IMR-90 (cell line): ENCODE data around the gene SMIM14. TPM values are rescaled to one million over a fixed set of nuclear protein-coding genes. Genes with fewer than 3 reads are reported as not detected.
"Not testable (repeated sequence)": the region's sequence is repeated elsewhere in the genome, so short reads cannot be mapped to it uniquely, and the experiment has no call there.

ENCODE experiments used
- ATAC-seq: fragments of 200-7000 bp; cut with Tn5 transposase; 2 replicates; pipeline ENCODE4 v1.9.1; 2020; ENCODE audit warnings: low read depth, mild to moderate bottlenecking, moderate library complexity
- BruUV-seq: library from RNA; stranded (reverse); fragments of 400-500 nt; replicated peaks from 2 replicates; lab custom pipeline; 2021; lab: Mats Ljungman, UMichigan
- CTCF ChIA-PET: fragments of 300-600 bp; formaldehyde crosslinking; extraction: SDS; loops from one replicate; lab custom pipeline; 2021; ENCODE audit warnings: antibody characterized with exemption; lab: Yijun Ruan, JAX
- POLR2A ChIA-PET: fragments of 300-600 bp; sonication (Branson Sonifier 250); formaldehyde crosslinking; loops from one replicate; lab custom pipeline; 2022; ENCODE audit warnings: antibody characterized with exemption; ENCODE audit not compliant: unreplicated experiment; lab: Charles Lee
- DNase-seq: peaks from one replicate; pipeline ENCODE4 v3.0.0; 2013
- H2AFZ ChIP-seq: replicated peaks from 2 replicates; pipeline ENCODE3; 2013; ENCODE audit warnings: low read length, mild to moderate bottlenecking; ENCODE audit not compliant: poor library complexity
- H2AK5ac ChIP-seq: 2 replicates; pipeline ENCODE4 v1.6.1; 2013; ENCODE audit warnings: low read depth, low read length, inconsistent platforms
- H2AK9ac ChIP-seq: replicated peaks from 2 replicates; pipeline ENCODE3; 2013; ENCODE audit warnings: mild to moderate bottlenecking, low read depth, low read length, moderate library complexity; ENCODE audit not compliant: poor library complexity
- H2BK120ac ChIP-seq: 2 replicates; pipeline ENCODE4 v1.6.1; 2013; ENCODE audit warnings: low read depth, low read length, inconsistent platforms
- H2BK15ac ChIP-seq: 3 replicates; pipeline ENCODE4 v1.6.1; 2013; ENCODE audit warnings: low read depth, low read length, inconsistent platforms
- H2BK20ac ChIP-seq: 2 replicates; pipeline ENCODE4 v1.6.1; 2013; ENCODE audit warnings: low read depth, mild to moderate bottlenecking, inconsistent platforms, low read length, moderate library complexity
- H2BK5ac ChIP-seq: 2 replicates; pipeline ENCODE4 v1.6.1; 2013; ENCODE audit warnings: mild to moderate bottlenecking, low read depth, low read length, inconsistent platforms; ENCODE audit not compliant: poor library complexity, severe bottlenecking
- H3K14ac ChIP-seq: replicated peaks from 2 replicates; pipeline ENCODE4 v1.6.1; 2013; ENCODE audit warnings: low read depth, low read length, inconsistent platforms
- H3K18ac ChIP-seq: 2 replicates; pipeline ENCODE4 v1.6.1; 2013; ENCODE audit warnings: low read depth, low read length, control low read depth
- H3K23ac ChIP-seq: 2 replicates; pipeline ENCODE4 v1.6.1; 2013; ENCODE audit warnings: low read depth, low read length, inconsistent platforms
- H3K27ac ChIP-seq: 2 replicates; pipeline ENCODE4 v1.5.1; 2013; ENCODE audit warnings: mild to moderate bottlenecking, control low read depth, low read length; ENCODE audit not compliant: insufficient read depth
- H3K27me3 ChIP-seq: 2 replicates; pipeline ENCODE4 v1.6.1; 2013; ENCODE audit warnings: low read length; ENCODE audit not compliant: control insufficient read depth, insufficient read depth
- H3K36me3 ChIP-seq: 2 replicates; pipeline ENCODE4 v1.6.1; 2013; ENCODE audit warnings: low read length, mixed read lengths; ENCODE audit not compliant: control insufficient read depth, insufficient read depth
- H3K4ac ChIP-seq: 2 replicates; pipeline ENCODE4 v1.6.1; 2013; ENCODE audit warnings: low read depth, low read length, inconsistent platforms
- H3K4me1 ChIP-seq: 2 replicates; pipeline ENCODE4 v1.6.1; 2013; ENCODE audit warnings: low read length, mixed read lengths; ENCODE audit not compliant: control insufficient read depth, insufficient read depth
- H3K4me2 ChIP-seq: 2 replicates; pipeline ENCODE4 v1.6.1; 2013; ENCODE audit warnings: low read depth, mild to moderate bottlenecking, control low read depth, low read length, moderate library complexity
- H3K4me3 ChIP-seq: 2 replicates; pipeline ENCODE4 v1.5.1; 2013; ENCODE audit warnings: low read depth, mild to moderate bottlenecking, control low read depth, low read length, moderate library complexity; ENCODE audit not compliant: insufficient read depth
- H3K56ac ChIP-seq: 2 replicates; pipeline ENCODE4 v1.6.1; 2013; ENCODE audit warnings: low read length, inconsistent platforms; ENCODE audit not compliant: insufficient read depth; ENCODE audit errors: extremely low read depth
- H3K79me1 ChIP-seq, 2 experiments: 2 replicates each; pipeline ENCODE4 v1.6.1; 2013; ENCODE audit warnings: low read length in 2 of 2, inconsistent platforms in 1 of 2, low read depth in 1 of 2
- H3K9ac ChIP-seq: 2 replicates; pipeline ENCODE4 v1.6.1; 2013; ENCODE audit warnings: low read depth, low read length, control low read depth
- H3K9me1 ChIP-seq: 2 replicates; pipeline ENCODE4 v1.6.1; 2013; ENCODE audit warnings: low read length, inconsistent platforms; ENCODE audit not compliant: insufficient read depth
- H3K9me3 ChIP-seq: 2 replicates; pipeline ENCODE4 v1.6.1; 2013; ENCODE audit warnings: low read length; ENCODE audit not compliant: control insufficient read depth, insufficient read depth
- H4K20me1 ChIP-seq: 2 replicates; pipeline ENCODE4 v1.6.1; 2013; ENCODE audit warnings: low read length, inconsistent platforms; ENCODE audit not compliant: insufficient read depth
- H4K5ac ChIP-seq: 2 replicates; pipeline ENCODE4 v1.6.1; 2013; ENCODE audit warnings: mild to moderate bottlenecking, low read depth, low read length, control low read depth
- H4K8ac ChIP-seq, 2 experiments: 2 replicates each; pipeline ENCODE4 v1.6.1; 2013; ENCODE audit warnings: low read depth in 2 of 2, low read length in 2 of 2, control low read depth in 1 of 2, inconsistent platforms in 1 of 2
- H4K91ac ChIP-seq: 2 replicates; pipeline ENCODE4 v1.6.1; 2013; ENCODE audit warnings: low read depth, low read length, inconsistent platforms; ENCODE audit not compliant: insufficient read depth
- WGBS, 2 experiments: methylation state at CpG; one replicate each; pipeline versions ENCODE4 v1.1.5 to v1.1.7; 2013; ENCODE audit warnings: missing lambda C conversion rate in 2 of 2; ENCODE audit not compliant: insufficient read length in 1 of 2; ENCODE audit errors: extremely low coverage in 2 of 2; 5-methylcytosine and 5-hydroxymethylcytosine counted together
- dilution Hi-C: fragments of 300-500 bp; cut with HindIII; formaldehyde crosslinking; loops from one replicate; pipeline ENCODE4 v1.14.3; 2018; ENCODE audit warnings: low sequenced_read_pairs; ENCODE audit not compliant: unreplicated experiment
- in situ Hi-C: fragments of 300-500 bp; cut with MboI; formaldehyde crosslinking; loops from 3 replicates; pipeline ENCODE4 v1.14.3; 2019; ENCODE audit warnings: low sequenced_read_pairs, inconsistent platforms, mixed read lengths
- intact Hi-C: fragments of 100-400 bp; cut with micrococcal nuclease; formaldehyde crosslinking; loops from 2 replicates; pipeline ENCODE4 v1.10.0; 2022
- polyA plus RNA-seq, 3 experiments: library from polyadenylated mRNA; depleted of rRNA; stranded (reverse); fragments of >200 nt; gene quantifications; 2 replicates each; pipeline ENCODE4 v1.2.3, GENCODE V29; 2012; ENCODE audit warnings: low replicate concordance in 1 of 3
- total RNA-seq: library from RNA; depleted of rRNA; stranded (reverse); fragments of >200 nt; gene quantifications from 2 replicates; pipeline ENCODE4 v1.2.3, GENCODE V29; 2012

Gene SMIM14
- total and polyA plus RNA-seq, 2 of the 4 experiments (the other 2 are of a cell fraction), result 15.6 to 20.9 TPM

DNA sequence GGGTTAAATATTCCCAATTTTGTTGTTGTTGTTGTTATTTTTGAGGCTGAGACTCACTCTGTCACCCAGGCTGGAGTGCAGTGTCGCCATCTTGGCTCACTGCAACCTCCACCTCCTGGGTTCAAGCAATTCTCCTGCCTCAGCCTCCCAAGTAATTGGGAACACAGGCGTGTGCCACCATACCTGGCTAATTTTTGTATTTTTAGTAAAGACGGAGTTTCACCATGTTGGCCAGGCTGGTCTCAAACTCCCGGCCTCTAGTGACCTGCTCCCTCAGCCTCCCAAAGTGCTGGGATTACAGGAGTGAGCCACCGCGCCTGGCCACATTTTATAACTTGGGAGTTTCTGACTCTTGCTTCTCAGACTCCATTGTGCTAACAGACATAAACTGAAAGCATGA lies 22.6 kb downstream of the SMIM14 start:
- H4K8ac ChIP-seq, result 0 out of 4 replicates have a peak overlapping the region, but pooled peaks of 1 of the 2 experiments have one; percentile 34
- H4K5ac ChIP-seq, result 0 out of 2 replicates have a peak overlapping the region, but pooled peaks have one; percentile 36
- H2BK5ac ChIP-seq, result peak overlapping the region; percentile 64
- H3K56ac ChIP-seq, CTCF ChIA-PET, H3K23ac ChIP-seq, POLR2A ChIA-PET, H3K27me3 ChIP-seq, in situ Hi-C loops, BruUV-seq, H2BK20ac ChIP-seq, H2AK9ac ChIP-seq, H2AK5ac ChIP-seq, dilution Hi-C loops, H3K4me3 ChIP-seq, H3K36me3 ChIP-seq, intact Hi-C loops, H4K91ac ChIP-seq, H4K20me1 ChIP-seq, DNase-seq, H2AFZ ChIP-seq, H3K9me3 ChIP-seq, ATAC-seq, H3K27ac ChIP-seq, H3K9ac ChIP-seq, H3K9me1 ChIP-seq: not testable (repeated sequence)
- H3K18ac ChIP-seq, result peak overlapping the region; percentile 81; the same call in 1 of the 2 replicates
- H2BK120ac ChIP-seq, result 0 out of 2 replicates have a peak overlapping the region, but pooled peaks have one; percentile 49
- peaks cover 14% of the 10 kb centered on the region for H3K4me1 ChIP-seq
- H2BK15ac ChIP-seq, result peak overlapping the region; percentile 44; the same call in 1 of the 3 replicates
- peak overlapping the region; percentile 3; the same call in 1 of the 2 replicates for H3K14ac ChIP-seq
- 100% methylated on average over 1 of the region's 6 CpGs; no CpG with 5 or more reads in 1 of the 2 experiments for WGBS, 2 experiments
- H3K4ac ChIP-seq, result 0 out of 2 replicates have a peak overlapping the region, but pooled peaks have one; percentile 18
- peak overlapping the region; percentile 43; the same call in 1 of the 2 replicates for H3K4me2 ChIP-seq
- H3K79me1 ChIP-seq, result peaks cover 3 to 21% of the 10 kb centered on the region in 2 experiments; a peak in 3 of 4 replicates
